Fibroblast of villous mesenchyme (primary cell): ENCODE results near the gene POLR1F. TPM values are rescaled to one million over a fixed set of nuclear protein-coding genes. Genes with fewer than 3 reads are reported as not detected.
"Not testable (repeated sequence)": the region's sequence is repeated elsewhere in the genome, so short reads cannot be mapped to it uniquely, and the experiment has no call there.

Experiments
- DNase-seq: peaks from one replicate; pipeline ENCODE4 v3.0.0-alpha.2; 2010; ENCODE audit warnings: low read depth
- H3K4me3 ChIP-seq: 2 replicates; pipeline ENCODE4 v1.5.1; 2011; ENCODE audit warnings: low read depth, mild to moderate bottlenecking, low read length
- total RNA-seq: library from RNA; depleted of rRNA; stranded (reverse); fragments of >200 nt; gene quantifications from 2 replicates; pipeline ENCODE4 v1.2.3, GENCODE V29; 2012
- TF ChIP-seq, protein P1 (sequence below): IDR thresholded peaks from 2 replicates; pipeline ENCODE4 v1.5.1; 2012; ENCODE audit warnings: low read depth, mild to moderate bottlenecking, low read length; ENCODE audit not compliant: insufficient read depth

Gene POLR1F
- total RNA-seq, 1 donor = 52.2 TPM

DNA sequence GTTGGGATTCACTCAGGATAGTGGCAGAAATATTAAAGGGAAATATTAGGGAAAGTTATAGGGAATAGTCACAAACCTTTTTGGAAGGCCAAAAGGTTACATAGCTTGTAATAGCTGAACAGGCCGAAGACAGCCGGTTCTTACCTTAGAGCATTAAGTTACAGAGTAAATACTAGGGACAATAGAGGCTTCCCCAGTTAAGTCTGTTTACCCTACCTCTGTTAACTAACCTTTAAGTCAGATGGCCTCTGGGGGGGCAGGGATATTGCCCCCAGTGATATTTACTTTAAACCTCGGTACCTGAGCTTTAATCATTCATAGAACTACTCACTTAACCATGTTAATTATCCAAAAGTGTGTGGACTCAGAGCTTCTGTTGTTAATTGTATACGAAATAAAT, 7.4 kb downstream of the POLR1F start:
- TF ChIP-seq, protein P1, sequence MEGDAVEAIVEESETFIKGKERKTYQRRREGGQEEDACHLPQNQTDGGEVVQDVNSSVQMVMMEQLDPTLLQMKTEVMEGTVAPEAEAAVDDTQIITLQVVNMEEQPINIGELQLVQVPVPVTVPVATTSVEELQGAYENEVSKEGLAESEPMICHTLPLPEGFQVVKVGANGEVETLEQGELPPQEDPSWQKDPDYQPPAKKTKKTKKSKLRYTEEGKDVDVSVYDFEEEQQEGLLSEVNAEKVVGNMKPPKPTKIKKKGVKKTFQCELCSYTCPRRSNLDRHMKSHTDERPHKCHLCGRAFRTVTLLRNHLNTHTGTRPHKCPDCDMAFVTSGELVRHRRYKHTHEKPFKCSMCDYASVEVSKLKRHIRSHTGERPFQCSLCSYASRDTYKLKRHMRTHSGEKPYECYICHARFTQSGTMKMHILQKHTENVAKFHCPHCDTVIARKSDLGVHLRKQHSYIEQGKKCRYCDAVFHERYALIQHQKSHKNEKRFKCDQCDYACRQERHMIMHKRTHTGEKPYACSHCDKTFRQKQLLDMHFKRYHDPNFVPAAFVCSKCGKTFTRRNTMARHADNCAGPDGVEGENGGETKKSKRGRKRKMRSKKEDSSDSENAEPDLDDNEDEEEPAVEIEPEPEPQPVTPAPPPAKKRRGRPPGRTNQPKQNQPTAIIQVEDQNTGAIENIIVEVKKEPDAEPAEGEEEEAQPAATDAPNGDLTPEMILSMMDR = no peak
- no peak for DNase-seq
- H3K4me3 ChIP-seq = no peak overlapping the region

GRCh38 chr7:19700936-19701335, 7.9 kb downstream of the POLR1F start:
- H3K4me3 ChIP-seq = no peak overlapping the region
- peak; percentile 76 for DNase-seq
- TF ChIP-seq, protein P1 = no peak

DNA sequence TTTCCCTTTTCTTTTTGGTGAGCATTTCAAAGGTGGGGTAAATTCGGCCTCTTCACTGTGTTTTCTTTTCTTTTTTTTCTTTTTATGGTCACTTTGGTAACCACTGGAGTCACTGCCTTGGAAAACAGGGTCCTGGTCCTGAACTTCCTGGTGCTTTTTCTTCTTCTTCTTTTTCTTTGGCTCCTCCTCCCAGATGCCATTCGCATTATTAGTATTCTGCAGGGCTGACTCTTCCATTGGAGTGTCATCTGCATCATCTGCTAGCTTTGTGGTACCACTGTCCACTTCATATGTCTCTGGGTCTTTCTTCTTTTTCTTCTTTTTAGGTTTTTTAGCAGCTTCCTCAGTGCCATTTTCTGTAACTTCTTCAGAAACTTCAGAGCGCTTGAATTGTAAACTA, 10.5 kb downstream of the POLR1F start:
- no peak overlapping the region for H3K4me3 ChIP-seq
- TF ChIP-seq, protein P1 = no peak
- DNase-seq = no peak

- no peak for DNase-seq
- H3K4me3 ChIP-seq = no peak overlapping the region
- TF ChIP-seq, protein P1 = no peak
Observed at GRCh38 chr7:19696926-19697325, 11.9 kb downstream of the POLR1F start.

- H3K4me3 ChIP-seq = no peak overlapping the region
- DNase-seq = no peak
- TF ChIP-seq, protein P1 = no peak
Observed at GRCh38 chr7:19692111-19692828, 16.6 kb downstream of the POLR1F start.

GRCh38 chr7:19690736-19691135, 18.1 kb downstream of the POLR1F start:
- TF ChIP-seq, protein P1 = no peak
- DNase-seq = no peak
- H3K4me3 ChIP-seq = no peak overlapping the region

DNA sequence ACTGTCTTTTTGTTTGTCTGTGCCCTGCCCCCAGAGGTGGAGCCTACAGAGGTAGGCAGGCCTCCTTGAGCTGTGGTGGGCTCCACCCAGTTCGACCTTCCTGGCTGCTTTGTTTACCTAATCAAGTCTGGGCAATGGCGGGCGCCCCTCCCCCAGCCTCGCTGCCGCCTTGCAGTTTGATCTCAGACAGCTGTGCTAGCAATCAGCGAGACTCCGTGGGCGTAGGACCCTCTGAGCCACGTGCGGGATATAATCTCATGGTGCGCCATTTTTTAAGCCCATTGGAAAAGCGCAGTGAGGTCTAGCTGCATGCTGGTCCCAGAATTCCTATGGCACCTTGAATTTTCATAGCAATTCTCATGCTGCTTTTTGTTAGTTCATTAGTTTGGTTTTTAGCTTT, 19.7 kb downstream of the POLR1F start:
- DNase-seq, H3K4me3 ChIP-seq: not testable (repeated sequence)
